NT2/D1 (cell line): Measurements from ENCODE around the gene PSIP1.

Experiments used
- YY1 ChIP-seq: IDR thresholded peaks from 2 replicates; pipeline ENCODE4 v1.6.1; 2011; ENCODE audit not compliant: insufficient read length, insufficient read depth
- ZNF274 ChIP-seq: IDR thresholded peaks from 2 replicates; pipeline ENCODE4 v1.6.1; 2011; ENCODE audit warnings: mild to moderate bottlenecking, low read depth, low read length

DNA sequence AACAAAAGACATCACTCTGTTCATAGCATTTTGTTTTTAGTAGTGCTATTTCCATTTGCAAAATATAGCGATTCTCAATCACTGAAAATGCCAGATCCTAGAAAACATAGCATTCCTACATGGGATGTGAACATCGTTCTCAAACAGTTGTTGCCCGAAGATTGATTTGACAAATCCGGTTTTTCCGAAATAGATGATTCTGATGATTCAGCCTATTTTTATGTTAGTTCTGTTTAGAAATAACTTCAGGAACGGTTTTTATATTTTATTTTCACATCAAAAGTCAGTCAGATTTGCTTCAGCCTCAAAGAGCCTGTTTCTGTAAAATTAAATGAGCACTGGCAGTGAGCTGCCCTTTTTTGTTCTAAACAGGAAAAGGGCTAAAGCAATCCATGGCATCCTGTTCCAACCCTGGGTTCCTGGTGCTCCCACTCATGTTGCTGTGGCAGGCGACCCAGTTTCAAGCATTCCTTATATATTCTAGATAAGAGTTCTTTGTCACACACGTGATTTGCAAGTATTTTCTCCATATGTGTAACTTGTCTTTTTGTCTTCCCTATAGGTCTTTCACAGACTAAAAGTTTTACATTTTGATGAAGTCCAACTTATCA, 14.2 kb upstream of the PSIP1 start:
- TF ChIP-seq YY1 (no peak), ZNF274 (no peak)
